Mesendoderm (in vitro differentiated cells): ENCODE measurements around the gene TRIM24.
"Not testable (repeated sequence)": the region's sequence is repeated elsewhere in the genome, so short reads cannot be mapped to it uniquely, and the experiment has no call there.

Experiments
- DNase-seq: peaks from one replicate; pipeline ENCODE4 v3.0.0; 2013
- H2AK5ac ChIP-seq: 2 replicates; pipeline ENCODE4 v1.6.1; 2013; ENCODE audit warnings: low read length, inconsistent platforms
- H2BK120ac ChIP-seq: 2 replicates; pipeline ENCODE4 v1.6.1; 2013; ENCODE audit warnings: low read depth, mild to moderate bottlenecking, low read length, moderate library complexity, mixed read lengths
- H2BK15ac ChIP-seq: replicated peaks from 2 replicates; pipeline ENCODE4 v1.6.1; 2013; ENCODE audit warnings: low read depth, mild to moderate bottlenecking, moderate library complexity
- H2BK5ac ChIP-seq: 2 replicates; pipeline ENCODE4 v1.6.1; 2013; ENCODE audit warnings: low read length, inconsistent platforms
- H3K18ac ChIP-seq: 2 replicates; pipeline ENCODE4 v1.6.1; 2013; ENCODE audit warnings: mild to moderate bottlenecking, low read length, mixed read lengths
- H3K23ac ChIP-seq: one replicate; pipeline ENCODE4 v1.6.1; 2013; ENCODE audit warnings: low read length
- H3K27ac ChIP-seq: 2 replicates; pipeline ENCODE4 v1.5.1; 2013; ENCODE audit warnings: low read depth, mild to moderate bottlenecking, inconsistent platforms, low read length, moderate library complexity
- H3K27me3 ChIP-seq: 2 replicates; pipeline ENCODE4 v1.6.1; 2013; ENCODE audit warnings: low read length, control low read depth, mild to moderate bottlenecking, inconsistent platforms; ENCODE audit not compliant: insufficient read depth, poor library complexity
- H3K36me3 ChIP-seq: 2 replicates; pipeline ENCODE4 v1.6.1; 2013; ENCODE audit warnings: low read length, inconsistent platforms; ENCODE audit not compliant: control insufficient read depth, insufficient read depth
- H3K4ac ChIP-seq: one replicate; pipeline ENCODE4 v1.6.1; 2013; ENCODE audit warnings: low read depth, mild to moderate bottlenecking, low read length, moderate library complexity
- H3K4me1 ChIP-seq: 2 replicates; pipeline ENCODE4 v1.6.1; 2013; ENCODE audit warnings: low read depth, low read length, inconsistent platforms; ENCODE audit not compliant: control insufficient read depth
- H3K4me2 ChIP-seq: 2 replicates; pipeline ENCODE4 v1.6.1; 2013; ENCODE audit warnings: low read length
- H3K4me3 ChIP-seq: 2 replicates; pipeline ENCODE4 v1.5.1; 2013; ENCODE audit warnings: mild to moderate bottlenecking, low read length
- H3K56ac ChIP-seq: one replicate; pipeline ENCODE4 v1.6.1; 2013; ENCODE audit warnings: low read length
- H3K79me1 ChIP-seq: 2 replicates; pipeline ENCODE4 v1.6.1; 2013; ENCODE audit warnings: low read length, inconsistent platforms
- H3K79me2 ChIP-seq: 2 replicates; pipeline ENCODE4 v1.6.1; 2013; ENCODE audit warnings: mild to moderate bottlenecking, low read length; ENCODE audit not compliant: control insufficient read depth, insufficient read depth
- H3K9ac ChIP-seq: 2 replicates; pipeline ENCODE4 v1.6.1; 2013; ENCODE audit warnings: low read length, inconsistent platforms
- H4K5ac ChIP-seq: one replicate; pipeline ENCODE4 v1.6.1; 2013; ENCODE audit warnings: low read length
- H4K8ac ChIP-seq: one replicate; pipeline ENCODE4 v1.6.1; 2013; ENCODE audit warnings: low read depth, mild to moderate bottlenecking, control low read depth, low read length, moderate library complexity
- WGBS: extraction: QIAGEN DNeasy Blood & Tissue Kit; methylation state at CpG from one replicate; pipeline ENCODE4 v1.1.7; 2013; ENCODE audit warnings: low lambda C conversion rate, missing lambda C conversion rate; ENCODE audit not compliant: insufficient coverage; ENCODE audit errors: extremely low coverage; 5-methylcytosine and 5-hydroxymethylcytosine counted together

TRIM24 gene

GRCh38 chr7:138456220-138456619, 3.8 kb upstream of the TRIM24 start:
- H3K79me1 ChIP-seq, result no peaks in the 10 kb centered on the region
- no peak overlapping the region for H3K9ac ChIP-seq
- no peak overlapping the region for H3K4ac ChIP-seq
- H3K23ac ChIP-seq, result peak overlapping the region; percentile 80
- H3K27ac ChIP-seq, result no peak overlapping the region
- H3K4me1 ChIP-seq, result peaks cover 4% of the 10 kb centered on the region
- WGBS, result no CpG with 5 or more reads among the region's 4 CpGs
- no peak overlapping the region for H3K4me3 ChIP-seq
- H3K4me2 ChIP-seq, result no peak overlapping the region
- DNase-seq, result no peak
- H4K8ac ChIP-seq, result no peak overlapping the region
- H2BK15ac ChIP-seq, result peak overlapping the region; percentile 93
- H3K56ac ChIP-seq, result peak overlapping the region; percentile 34
- H2BK5ac ChIP-seq, result no peak overlapping the region
- no peak overlapping the region for H2BK120ac ChIP-seq
- H3K36me3 ChIP-seq, result no peaks in the 10 kb centered on the region
- peak overlapping the region; percentile 42 for H3K18ac ChIP-seq
- H2AK5ac ChIP-seq, result no peak overlapping the region
- H3K27me3 ChIP-seq, result no peaks in the 10 kb centered on the region
- peaks cover 11% of the 10 kb centered on the region for H3K79me2 ChIP-seq
- no peak overlapping the region for H4K5ac ChIP-seq

DNA sequence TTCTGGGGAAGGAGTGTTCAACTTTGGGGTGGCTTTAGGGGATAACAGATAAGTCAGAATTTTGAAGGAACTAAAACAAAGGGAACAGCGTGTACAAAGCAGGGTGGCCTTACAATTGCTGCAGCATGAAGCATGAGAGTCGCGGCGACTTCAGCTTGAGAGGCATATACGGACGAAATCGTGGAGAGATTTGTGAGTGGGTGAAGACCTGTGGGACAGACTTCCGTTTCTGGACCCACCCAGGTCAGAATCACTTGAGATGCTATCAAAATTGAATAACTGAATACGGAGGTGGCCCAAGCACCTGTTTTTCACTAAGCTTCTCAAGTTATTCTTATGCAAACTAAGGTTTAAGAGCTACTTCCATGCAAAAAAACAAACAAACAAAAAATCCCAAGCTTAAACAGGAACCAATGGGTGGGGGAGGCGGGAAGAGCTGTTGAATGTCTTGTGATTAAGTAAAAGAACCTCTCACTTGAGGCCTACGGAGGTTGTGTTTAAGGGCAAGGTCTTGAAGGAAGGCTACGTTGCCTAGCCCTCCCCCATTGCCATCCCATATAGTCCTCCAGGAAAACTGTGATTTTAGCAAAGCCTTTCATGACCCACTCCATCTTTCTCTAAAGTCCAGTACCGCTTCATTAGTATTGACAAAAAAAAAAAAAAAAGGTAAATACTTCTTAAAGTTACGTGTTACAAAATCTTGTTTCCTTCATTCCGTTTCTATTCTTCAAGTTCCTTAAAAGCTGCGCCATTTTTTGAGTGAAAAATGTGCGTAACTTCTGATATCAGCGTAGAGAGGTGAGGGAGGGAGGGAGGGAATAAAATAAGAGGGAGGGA, 1.3 kb upstream of the TRIM24 start:
- peak overlapping the region; percentile 63 for H3K56ac ChIP-seq
- peak; percentile 89 for DNase-seq

GRCh38 chr7:138459413-138460175, 465 bp upstream of the TRIM24 start:
- no CpG with 5 or more reads among the region's 31 CpGs for WGBS
- H3K56ac ChIP-seq, result no peak overlapping the region

More for the DNA sequence above, 1.3 kb upstream of the TRIM24 start:
- no peak overlapping the region for H3K27ac ChIP-seq
- peak overlapping the region; percentile 47 for H3K9ac ChIP-seq
- H3K4me3 ChIP-seq, result no peak overlapping the region
- no peak overlapping the region for H2BK120ac ChIP-seq
- no CpG with 5 or more reads among the region's 18 CpGs for WGBS
- peak overlapping the region; percentile 26 for H3K4me2 ChIP-seq
- no peak overlapping the region for H3K23ac ChIP-seq
- no peak overlapping the region for H2AK5ac ChIP-seq
- no peak overlapping the region for H2BK15ac ChIP-seq
- H3K36me3 ChIP-seq, result no peaks in the 10 kb centered on the region
- peaks cover 4% of the 10 kb centered on the region for H3K4me1 ChIP-seq
- peaks cover 31% of the 10 kb centered on the region for H3K79me2 ChIP-seq
- no peaks in the 10 kb centered on the region for H3K27me3 ChIP-seq
- no peak overlapping the region for H3K18ac ChIP-seq
- no peak overlapping the region for H2BK5ac ChIP-seq
- no peaks in the 10 kb centered on the region for H3K79me1 ChIP-seq
- no peak overlapping the region for H4K5ac ChIP-seq
- no peak overlapping the region for H4K8ac ChIP-seq
- H3K4ac ChIP-seq, result peak overlapping the region; percentile 48

DNA sequence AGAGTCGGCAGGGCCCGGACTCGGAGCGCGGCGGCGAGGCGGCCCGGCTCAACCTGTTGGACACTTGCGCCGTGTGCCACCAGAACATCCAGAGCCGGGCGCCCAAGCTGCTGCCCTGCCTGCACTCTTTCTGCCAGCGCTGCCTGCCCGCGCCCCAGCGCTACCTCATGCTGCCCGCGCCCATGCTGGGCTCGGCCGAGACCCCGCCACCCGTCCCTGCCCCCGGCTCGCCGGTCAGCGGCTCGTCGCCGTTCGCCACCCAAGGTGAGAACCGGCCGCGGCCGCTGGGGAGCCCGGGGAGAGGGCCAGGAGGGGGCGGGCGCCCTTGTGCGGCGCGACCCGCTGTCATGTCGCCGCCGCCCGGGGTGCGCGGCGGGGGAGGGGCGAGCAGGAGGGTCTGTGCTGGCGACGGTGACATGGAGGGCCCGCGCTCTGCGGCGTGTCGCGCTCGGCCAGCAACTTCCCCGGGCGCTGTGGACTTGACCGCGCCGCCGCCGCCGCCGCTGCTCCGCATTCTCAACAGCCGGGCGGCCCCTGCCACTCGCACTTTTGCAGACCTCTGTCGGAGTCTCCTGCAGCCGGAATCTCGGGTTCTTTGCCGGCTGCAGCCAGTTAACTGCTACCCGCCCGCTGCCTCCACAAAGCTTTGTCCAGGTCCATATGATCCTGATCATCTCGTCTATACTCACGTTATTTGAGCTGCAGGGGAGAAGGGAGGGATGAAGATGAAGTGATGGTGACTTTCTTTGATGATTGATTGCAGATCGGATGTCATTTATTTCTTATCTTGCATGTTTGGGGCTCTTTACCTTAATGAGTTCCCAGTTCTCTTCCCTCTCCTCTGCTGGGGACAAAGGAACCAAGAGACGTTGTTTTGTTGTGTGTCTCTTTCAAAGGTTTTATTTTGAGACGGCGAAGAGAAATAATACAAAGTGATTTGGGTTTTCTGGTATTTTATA, 869 bp downstream of the TRIM24 start:
- Histone ChIP-seq H3K4me2 (peak overlapping the region; percentile 59), H3K4me3 (peak overlapping the region; percentile 92), H3K27ac (peak overlapping the region; percentile 99), H3K79me1 (no peaks in the 10 kb centered on the region), H3K18ac (peak overlapping the region; percentile 95), H2BK5ac (no peak overlapping the region), H3K4me1 (peaks cover 2% of the 10 kb centered on the region), H3K36me3 (no peaks in the 10 kb centered on the region), H2BK15ac (no peak overlapping the region), H3K27me3 (no peaks in the 10 kb centered on the region), H3K79me2 (peaks cover 43% of the 10 kb centered on the region), H3K4ac (peak overlapping the region; percentile 75), H4K8ac (peak overlapping the region; percentile 70), H2BK120ac (peak overlapping the region; percentile 75), H3K23ac (no peak overlapping the region), H4K5ac (no peak overlapping the region), H2AK5ac (no peak overlapping the region), H3K9ac (peak overlapping the region; percentile 93), H3K56ac (peak overlapping the region; percentile 92)
- DNase-seq, result peak; percentile 66
- no CpG with 5 or more reads among the region's 84 CpGs for WGBS

More at GRCh38 chr7:138459413-138460175, 465 bp upstream of the TRIM24 start:
- Histone ChIP-seq H4K5ac (no peak overlapping the region), H3K9ac (peak overlapping the region; percentile 57), H3K79me1 (no peaks in the 10 kb centered on the region), H3K4me2 (peak overlapping the region; percentile 30), H3K4me3 (peak overlapping the region; percentile 25), H3K4me1 (peaks cover 4% of the 10 kb centered on the region), H3K36me3 (no peaks in the 10 kb centered on the region), H2AK5ac (no peak overlapping the region), H2BK15ac (no peak overlapping the region), H2BK5ac (no peak overlapping the region), H3K27me3 (no peaks in the 10 kb centered on the region), H3K79me2 (peaks cover 35% of the 10 kb centered on the region), H4K8ac (no peak overlapping the region), H3K27ac (no peak overlapping the region), H3K4ac (no peak overlapping the region), H2BK120ac (no peak overlapping the region), H3K18ac (no peak overlapping the region), H3K23ac (no peak overlapping the region)
- peak; percentile 99 for DNase-seq

- H3K18ac ChIP-seq, H3K56ac ChIP-seq, H3K4ac ChIP-seq, H3K36me3 ChIP-seq, H3K4me1 ChIP-seq, H3K4me3 ChIP-seq, H2BK5ac ChIP-seq, H4K5ac ChIP-seq, H3K4me2 ChIP-seq, H3K9ac ChIP-seq, H3K27me3 ChIP-seq, H3K27ac ChIP-seq, H2BK15ac ChIP-seq, H2AK5ac ChIP-seq, H3K23ac ChIP-seq, H2BK120ac ChIP-seq, H3K79me1 ChIP-seq, DNase-seq, H4K8ac ChIP-seq: not testable (repeated sequence)
- H3K79me2 ChIP-seq, result peaks cover 57% of the 10 kb centered on the region
- WGBS, result no CpG with 5 or more reads among the region's 6 CpGs
Measured at GRCh38 chr7:138463291-138463618, 3.2 kb downstream of the TRIM24 start.
